ENCODE measurements around the gene CDH23.

Gene CDH23

GRCh38 chr10:71807557-71808510, 411.1 kb downstream of the CDH23 start:
- no peak for TF ChIP-seq POLR2AphosphoS5 (IDR thresholded peaks at IDR 0.05; ENCODE audit: low read depth, low read length)
- TF ChIP-seq SIN3A (IDR thresholded peaks at IDR 0.05; ENCODE audit: borderline replicate concordance, insufficient read depth, low read length): no peak
- no peak for TF ChIP-seq REST (IDR thresholded peaks at IDR 0.05; ENCODE audit: insufficient read depth in 1 of 2, low read depth in 2 of 2, low read length in 2 of 2)
- TF ChIP-seq TAF1 (IDR thresholded peaks at IDR 0.05; ENCODE audit: borderline replicate concordance, insufficient read depth, low read length): no peak
- no peak for TF ChIP-seq FOXP2 (optimal IDR thresholded peaks at IDR 0.05; ENCODE audit: borderline replicate concordance, extremely low read depth, extremely low read length, insufficient read depth)

- TF ChIP-seq REST (IDR thresholded peaks at IDR 0.05; ENCODE audit: insufficient read depth in 1 of 2, low read depth in 2 of 2, low read length in 2 of 2) (no peak), POLR2AphosphoS5 (IDR thresholded peaks at IDR 0.05; ENCODE audit: low read depth, low read length) (no peak), FOXP2 (optimal IDR thresholded peaks at IDR 0.05; ENCODE audit: borderline replicate concordance, extremely low read depth, extremely low read length, insufficient read depth) (no peak), SIN3A (IDR thresholded peaks at IDR 0.05; ENCODE audit: borderline replicate concordance, insufficient read depth, low read length) (no peak), TAF1 (IDR thresholded peaks at IDR 0.05; ENCODE audit: borderline replicate concordance, insufficient read depth, low read length) (no peak)
These were observed 412.9 kb downstream of the CDH23 start for GRCh38 chr10:71809628-71810027.

- TF ChIP-seq POLR2AphosphoS5 (IDR thresholded peaks at IDR 0.05; ENCODE audit: low read depth, low read length) (no peak), TAF1 (IDR thresholded peaks at IDR 0.05; ENCODE audit: borderline replicate concordance, insufficient read depth, low read length) (no peak), SIN3A (IDR thresholded peaks at IDR 0.05; ENCODE audit: borderline replicate concordance, insufficient read depth, low read length) (no peak), FOXP2 (optimal IDR thresholded peaks at IDR 0.05; ENCODE audit: borderline replicate concordance, extremely low read depth, extremely low read length, insufficient read depth) (no peak), REST (IDR thresholded peaks at IDR 0.05; ENCODE audit: insufficient read depth in 1 of 2, low read depth in 2 of 2, low read length in 2 of 2) (no peak)
These were observed 413.5 kb downstream of the CDH23 start for GRCh38 chr10:71810048-71810750.

- no peak for TF ChIP-seq FOXP2 (optimal IDR thresholded peaks at IDR 0.05; ENCODE audit: borderline replicate concordance, extremely low read depth, extremely low read length, insufficient read depth)
- TF ChIP-seq POLR2AphosphoS5 (IDR thresholded peaks at IDR 0.05; ENCODE audit: low read depth, low read length): no peak
- TF ChIP-seq SIN3A (IDR thresholded peaks at IDR 0.05; ENCODE audit: borderline replicate concordance, insufficient read depth, low read length): no peak
- TF ChIP-seq TAF1 (IDR thresholded peaks at IDR 0.05; ENCODE audit: borderline replicate concordance, insufficient read depth, low read length): no peak
- no peak for TF ChIP-seq REST (IDR thresholded peaks at IDR 0.05; ENCODE audit: insufficient read depth in 1 of 2, low read depth in 2 of 2, low read length in 2 of 2)
These were observed 414.6 kb downstream of the CDH23 start for GRCh38 chr10:71811351-71811750.
